OCI-LY1 (cell line): ENCODE measurements around the gene ELK3.

ENCODE experiments used
- H2AFZ ChIP-seq: fragments of 200-600 bp; sonication (generic), shearing (Covaris generic); 2 replicates; pipeline ENCODE4 v1.6.0; 2014; ENCODE audit warnings: antibody characterized with exemption, mild to moderate bottlenecking, low read length
- H3F3A ChIP-seq: fragments of 200-600 bp; sonication (generic), shearing (Covaris generic); 2 replicates; pipeline ENCODE4 v1.6.0; 2014; ENCODE audit warnings: mild to moderate bottlenecking, antibody characterized with exemption, low read length, moderate library complexity; ENCODE audit not compliant: insufficient read depth
- H3K27ac ChIP-seq: fragments of 200-600 bp; sonication (generic); 2 replicates; pipeline ENCODE4 v1.5.1; 2014; ENCODE audit warnings: low read length, mixed run types, mild to moderate bottlenecking, low read depth; ENCODE audit not compliant: poor library complexity, severe bottlenecking
- H3K27me3 ChIP-seq: fragments of 200-600 bp; sonication (generic); 2 replicates; pipeline ENCODE4 v1.6.0; 2014; ENCODE audit warnings: antibody characterized with exemption, mild to moderate bottlenecking, low read length, moderate library complexity; ENCODE audit not compliant: insufficient read depth
- H3K36me3 ChIP-seq: fragments of 200-600 bp; sonication (generic); 2 replicates; pipeline ENCODE4 v1.6.1; 2014; ENCODE audit warnings: mild to moderate bottlenecking, antibody characterized with exemption, low read length, moderate library complexity, mixed read lengths; ENCODE audit not compliant: insufficient read depth
- H3K4me1 ChIP-seq: fragments of 200-600 bp; sonication (generic); 2 replicates; pipeline ENCODE4 v1.5.1; 2014; ENCODE audit warnings: mild to moderate bottlenecking, low read length, moderate library complexity; ENCODE audit not compliant: insufficient read depth, severe bottlenecking
- H3K4me2 ChIP-seq: fragments of 200-600 bp; sonication (generic), shearing (Covaris generic); 2 replicates; pipeline ENCODE4 v1.6.1; 2014; ENCODE audit warnings: low read length
- H3K4me3 ChIP-seq: fragments of 200-600 bp; sonication (generic); 2 replicates; pipeline ENCODE4 v1.5.1; 2014; ENCODE audit warnings: low read length, low read depth, mild to moderate bottlenecking, mixed read lengths; ENCODE audit not compliant: poor library complexity, severe bottlenecking
- H3K79me2 ChIP-seq: fragments of 200-600 bp; shearing (Covaris generic); 2 replicates; pipeline ENCODE4 v1.6.1; 2016; ENCODE audit warnings: mixed run types, low read length, mixed read lengths; ENCODE audit not compliant: insufficient read depth
- H3K9ac ChIP-seq: fragments of 200-600 bp; sonication (generic), shearing (Covaris generic); 2 replicates; pipeline ENCODE4 v1.6.1; 2014; ENCODE audit warnings: mild to moderate bottlenecking, low read length, mixed read lengths
- H3K9me2 ChIP-seq: fragments of 200-600 bp; sonication (generic), shearing (Covaris generic); 2 replicates; pipeline ENCODE4 v1.6.1; 2014; ENCODE audit warnings: low read depth, mild to moderate bottlenecking, low read length, mixed read lengths
- H3K9me3 ChIP-seq: fragments of 200-600 bp; shearing (Covaris generic); 2 replicates; pipeline ENCODE4 v1.6.1; 2014; ENCODE audit warnings: low read length, mixed read lengths
- H4K20me1 ChIP-seq: fragments of 200-600 bp; sonication (generic), shearing (Covaris generic); 2 replicates; pipeline ENCODE4 v1.6.0; 2016; ENCODE audit warnings: mild to moderate bottlenecking, low read length; ENCODE audit not compliant: insufficient read depth
- CTCF ChIP-seq: fragments of 200-600 bp; sonication (generic), shearing (Covaris generic); IDR thresholded peaks from 2 replicates; pipeline ENCODE4 v1.5.1; 2017; ENCODE audit warnings: mild to moderate bottlenecking, antibody characterized with exemption, low read length, moderate library complexity, mixed read lengths
- EZH2 ChIP-seq: fragments of 200-600 bp; sonication (generic), shearing (Covaris generic); IDR thresholded peaks from 2 replicates; pipeline ENCODE4 v1.8.0; 2017; ENCODE audit warnings: borderline replicate concordance, mixed run types, mild to moderate bottlenecking, antibody characterized with exemption, low read length, moderate library complexity, mixed read lengths

The ELK3 gene

GRCh38 chr12:96255077-96255476 is 60.9 kb downstream of the ELK3 start:
- Histone ChIP-seq H3K9me3 (no peaks in the 10 kb centered on the region), H2AFZ (no peak overlapping the region), H3K4me2 (no peak overlapping the region), H4K20me1 (no peaks in the 10 kb centered on the region), H3K9ac (no peak overlapping the region), H3K9me2 (no peaks in the 10 kb centered on the region), H3K36me3 (no peaks in the 10 kb centered on the region), H3K4me1 (no peaks in the 10 kb centered on the region), H3K27me3 (no peaks in the 10 kb centered on the region), H3F3A (no peaks in the 10 kb centered on the region), H3K27ac (no peak overlapping the region), H3K4me3 (no peak overlapping the region), H3K79me2 (no peaks in the 10 kb centered on the region)
- TF ChIP-seq EZH2 (no peak), CTCF (no peak)

DNA sequence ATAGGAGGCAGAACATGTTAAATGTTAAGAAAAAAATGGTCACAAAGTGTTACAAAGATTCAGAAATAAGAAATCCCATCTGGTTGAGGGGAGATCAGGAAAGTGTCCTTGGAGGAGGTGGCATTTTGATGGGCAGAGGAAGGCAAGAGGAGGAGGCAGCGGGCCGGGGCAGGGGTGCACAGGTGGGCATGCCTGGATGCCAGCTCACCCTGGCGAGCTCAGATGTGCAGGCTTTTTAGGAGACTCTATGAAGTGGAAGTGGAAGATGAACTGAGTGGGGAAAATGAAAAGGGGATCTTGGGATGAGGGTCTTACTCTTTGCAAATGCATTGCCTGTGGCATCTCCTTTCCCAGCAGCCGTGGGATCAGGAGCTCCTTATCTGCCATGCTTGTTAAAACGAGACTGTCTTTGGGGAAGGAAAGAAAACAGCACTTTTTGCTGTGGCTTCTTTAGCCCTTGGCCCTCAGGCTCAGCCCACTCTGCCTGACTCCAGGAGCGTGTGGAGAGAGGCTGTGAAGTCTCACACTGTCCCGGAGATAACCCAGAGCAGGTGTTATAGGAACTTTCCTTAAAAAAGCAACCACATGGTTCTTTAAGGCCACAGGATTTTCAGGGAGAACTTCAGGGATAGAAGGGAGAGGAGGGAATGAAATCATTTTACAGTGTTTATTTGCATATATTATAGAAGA is 62.6 kb downstream of the ELK3 start:
- Histone ChIP-seq H3K4me2 (no peak overlapping the region), H4K20me1 (no peaks in the 10 kb centered on the region), H3K9me2 (no peaks in the 10 kb centered on the region), H3K27me3 (no peaks in the 10 kb centered on the region), H2AFZ (no peak overlapping the region), H3K4me1 (no peaks in the 10 kb centered on the region), H3K9me3 (no peaks in the 10 kb centered on the region), H3K79me2 (no peaks in the 10 kb centered on the region), H3K4me3 (no peak overlapping the region), H3K27ac (no peak overlapping the region), H3K36me3 (peaks cover 5% of the 10 kb centered on the region; the same call in 1 of the 2 replicates), H3F3A (no peaks in the 10 kb centered on the region), H3K9ac (no peak overlapping the region)
- TF ChIP-seq EZH2 (no peak), CTCF (no peak)

- Histone ChIP-seq H3K9ac (no peak overlapping the region), H3K9me2 (no peaks in the 10 kb centered on the region), H3F3A (no peaks in the 10 kb centered on the region), H3K36me3 (peaks cover 5% of the 10 kb centered on the region; the same call in 1 of the 2 replicates), H4K20me1 (no peaks in the 10 kb centered on the region), H3K4me1 (no peaks in the 10 kb centered on the region), H3K27ac (no peak overlapping the region), H3K9me3 (no peaks in the 10 kb centered on the region), H3K27me3 (no peaks in the 10 kb centered on the region), H3K79me2 (no peaks in the 10 kb centered on the region), H3K4me3 (no peak overlapping the region), H2AFZ (no peak overlapping the region), H3K4me2 (no peak overlapping the region)
- TF ChIP-seq CTCF (no peak), EZH2 (no peak)
These were observed 63.5 kb downstream of the ELK3 start for GRCh38 chr12:96257550-96258103.
